BLaER1 treated with 17β-estradiol and CSF1 and Interleukin-3, amounts not matched to agents 10 nM and 100 nM (cell line): ENCODE measurements around the gene ABCC6.
"Not testable (repeated sequence)": the region's sequence is repeated elsewhere in the genome, so short reads cannot be mapped to it uniquely, and the experiment has no call there.

ENCODE experiments used
- H3K27ac ChIP-seq, 11 experiments: shearing (Covaris generic); formaldehyde crosslinking; 2 replicates each; pipeline ENCODE4 v1.8.1; 2022
- H3K27me3 ChIP-seq, 11 experiments: shearing (Covaris generic); formaldehyde crosslinking; 2 replicates each; pipeline ENCODE4 v1.8.1; 2022
- H3K36me3 ChIP-seq, 11 experiments: shearing (Covaris generic); formaldehyde crosslinking; 2 replicates each; pipeline ENCODE4 v1.8.1; 2022
- H3K4me1 ChIP-seq, 10 experiments: shearing (Covaris generic); formaldehyde crosslinking; 2 replicates each; pipeline ENCODE4 v1.8.1; 2022
- H3K4me2 ChIP-seq, 11 experiments: shearing (Covaris generic); formaldehyde crosslinking; 2 replicates each; pipeline ENCODE4 v1.8.1; 2022
- H3K4me3 ChIP-seq, 10 experiments: shearing (Covaris generic); formaldehyde crosslinking; 2 replicates each; pipeline ENCODE4 v1.8.1; 2022
- H3K9ac ChIP-seq, 11 experiments: shearing (Covaris generic); formaldehyde crosslinking; 2 replicates each; pipeline ENCODE4 v1.8.1; 2022
- H3K9me3 ChIP-seq, 11 experiments: shearing (Covaris generic); formaldehyde crosslinking; replicated peaks in 1 of 11; 2 replicates each; pipeline ENCODE4 v1.8.1; 2022
- H4K20me1 ChIP-seq, 11 experiments: shearing (Covaris generic); formaldehyde crosslinking; 2 replicates each; pipeline ENCODE4 v1.8.1; 2022
- Cebpa-rat ChIP-seq, 11 experiments: shearing (Covaris generic); IDR thresholded peaks; 2 replicates each; pipeline ENCODE4 v1.8.1; 2022

Gene ABCC6

GRCh38 chr16:16151315-16151714 is 72.0 kb downstream of the ABCC6 start:
- Histone ChIP-seq H3K9ac (no peak overlapping the region), H3K27ac (no peak overlapping the region), H3K4me3 (no peak overlapping the region), H3K9me3 (peaks cover 0 to 5% (median 3%) of the 10 kb centered on the region in 11 experiments; a peak in 11 of 22 replicates), H3K4me2 (no peak overlapping the region), H3K4me1 (peaks cover 0 to 51% (median 29%) of the 10 kb centered on the region in 10 experiments; a peak in 18 of 20 replicates), H3K36me3 (peaks cover 0 to 8% (median under 1%) of the 10 kb centered on the region in 11 experiments; a peak in 7 of 22 replicates), H4K20me1 (peaks cover 0 to 41% (median 9%) of the 10 kb centered on the region in 11 experiments; a peak in 12 of 22 replicates), H3K27me3 (no peaks in the 10 kb centered on the region)
- no peak for TF ChIP-seq Cebpa-rat (IDR thresholded peaks at IDR 0.05)

GRCh38 chr16:16150878-16151152 is 72.5 kb downstream of the ABCC6 start:
- Histone ChIP-seq H3K4me3 (no peak overlapping the region), H3K27ac (0 out of 22 replicates have a peak overlapping the region, but pooled peaks of 1 of the 11 experiments have one; percentile 11), H3K27me3 (no peaks in the 10 kb centered on the region), H4K20me1 (peaks cover 0 to 46% (median 10%) of the 10 kb centered on the region in 11 experiments; a peak in 12 of 22 replicates), H3K9ac (no peak overlapping the region), H3K4me1 (peaks cover 0 to 56% (median 33%) of the 10 kb centered on the region in 10 experiments; a peak in 18 of 20 replicates), H3K4me2 (no peak overlapping the region), H3K36me3 (peaks cover 0 to 12% (median 5%) of the 10 kb centered on the region in 11 experiments; a peak in 9 of 22 replicates), H3K9me3 (peaks cover 0 to under 1% (median 0%) of the 10 kb centered on the region in 11 experiments; a peak in 2 of 22 replicates)
- no peak for TF ChIP-seq Cebpa-rat (IDR thresholded peaks at IDR 0.05)

- peaks cover 0 to 57% (median 36%) of the 10 kb centered on the region in 10 experiments; a peak in 18 of 20 replicates for H3K4me1 ChIP-seq
- H3K27ac ChIP-seq: peak overlapping the region in 3 of 11 experiments; percentile 9 to 14 (median 11); a peak in 2 of 22 replicates
- H3K9ac ChIP-seq: no peak overlapping the region
Measured at GRCh38 chr16:16150117-16150877, 73.0 kb downstream of the ABCC6 start.

GRCh38 chr16:16149710-16150116 is 73.6 kb downstream of the ABCC6 start:
- Histone ChIP-seq H3K4me3 (no peak overlapping the region), H3K9ac (no peak overlapping the region), H3K4me1 (peaks cover 0 to 61% (median 37%) of the 10 kb centered on the region in 10 experiments; a peak in 18 of 20 replicates), H3K36me3 (peaks cover 9 to 23% (median 14%) of the 10 kb centered on the region in 11 experiments; a peak in 17 of 22 replicates), H3K27ac (peak overlapping the region in 3 of 11 experiments; percentile 9 to 14 (median 11); a peak in 2 of 22 replicates), H3K9me3 (no peaks in the 10 kb centered on the region), H3K27me3 (no peaks in the 10 kb centered on the region), H4K20me1 (peaks cover 0 to 54% (median 10%) of the 10 kb centered on the region in 11 experiments; a peak in 12 of 22 replicates), H3K4me2 (no peak overlapping the region; a peak in 1 of 22 replicates)
- no peak for TF ChIP-seq Cebpa-rat (IDR thresholded peaks at IDR 0.05)

More at GRCh38 chr16:16150117-16150877, 73.0 kb downstream of the ABCC6 start:
- H3K4me3 ChIP-seq: no peak overlapping the region
- no peaks in the 10 kb centered on the region for H3K27me3 ChIP-seq
- no peak for TF ChIP-seq Cebpa-rat (IDR thresholded peaks at IDR 0.05)
- H3K9me3 ChIP-seq: no peaks in the 10 kb centered on the region
- H3K4me2 ChIP-seq: no peak overlapping the region; a peak in 2 of 22 replicates
- peaks cover 0 to 51% (median 10%) of the 10 kb centered on the region in 11 experiments; a peak in 12 of 22 replicates for H4K20me1 ChIP-seq
- H3K36me3 ChIP-seq: peaks cover 3 to 17% (median 11%) of the 10 kb centered on the region in 11 experiments; a peak in 14 of 22 replicates

GRCh38 chr16:16148755-16149154 is 74.5 kb downstream of the ABCC6 start:
- Histone ChIP-seq H3K36me3 (peaks cover 18 to 32% (median 23%) of the 10 kb centered on the region in 11 experiments; a peak in 21 of 22 replicates), H4K20me1 (peaks cover 0 to 54% (median 10%) of the 10 kb centered on the region in 11 experiments; a peak in 12 of 22 replicates), H3K27me3 (no peaks in the 10 kb centered on the region), H3K4me1 (peaks cover 0 to 64% (median 45%) of the 10 kb centered on the region in 10 experiments; a peak in 18 of 20 replicates), H3K27ac (peak overlapping the region in 5 of 11 experiments; percentile 15 to 66 (median 51); a peak in 8 of 22 replicates), H3K9ac (peak overlapping the region in 2 of 11 experiments; percentile 51 to 61; a peak in 2 of 22 replicates), H3K4me3 (no peak overlapping the region), H3K9me3 (no peaks in the 10 kb centered on the region), H3K4me2 (peak overlapping the region in 8 of 11 experiments; percentile 59 to 88 (median 84); a peak in 15 of 22 replicates)
- no peak for TF ChIP-seq Cebpa-rat (IDR thresholded peaks at IDR 0.05)

- peaks cover 0 to 54% (median 10%) of the 10 kb centered on the region in 11 experiments; a peak in 12 of 22 replicates for H4K20me1 ChIP-seq
- peak overlapping the region in 5 of 11 experiments; percentile 44 to 66 (median 59); a peak in 11 of 22 replicates for H3K27ac ChIP-seq
- H3K27me3 ChIP-seq, H3K9me3 ChIP-seq: not testable (repeated sequence)
- peaks cover 21 to 37% (median 27%) of the 10 kb centered on the region in 11 experiments; a peak in 21 of 22 replicates for H3K36me3 ChIP-seq
- H3K4me3 ChIP-seq: peak overlapping the region in 1 of 10 experiments; percentile 24; a peak in 1 of 20 replicates
- H3K4me1 ChIP-seq: peaks cover 4 to 70% (median 51%) of the 10 kb centered on the region in 10 experiments; a peak in 19 of 20 replicates
- H3K9ac ChIP-seq: peak overlapping the region in 6 of 11 experiments; percentile 5 to 61 (median 48); a peak in 9 of 22 replicates
- peak overlapping the region in 9 of 11 experiments; percentile 35 to 88 (median 83); a peak in 18 of 22 replicates for H3K4me2 ChIP-seq
Measured at GRCh38 chr16:16148000-16148599, 75.2 kb downstream of the ABCC6 start.

- Histone ChIP-seq H3K9me3 (no peaks in the 10 kb centered on the region), H4K20me1 (peaks cover 0 to 54% (median 10%) of the 10 kb centered on the region in 11 experiments; a peak in 12 of 22 replicates), H3K4me1 (peaks cover 10 to 77% (median 58%) of the 10 kb centered on the region in 10 experiments), H3K27me3 (no peaks in the 10 kb centered on the region), H3K4me3 (no peak overlapping the region), H3K4me2 (peak overlapping the region in 9 of 11 experiments; percentile 35 to 88 (median 83); a peak in 18 of 22 replicates), H3K36me3 (peaks cover 25 to 44% (median 30%) of the 10 kb centered on the region in 11 experiments; a peak in 21 of 22 replicates), H3K27ac (peak overlapping the region in 5 of 11 experiments; percentile 44 to 66 (median 59); a peak in 11 of 22 replicates), H3K9ac (peak overlapping the region in 6 of 11 experiments; percentile 5 to 61 (median 48); a peak in 9 of 22 replicates)
- TF ChIP-seq Cebpa-rat (IDR thresholded peaks at IDR 0.05): no peak
Measured at GRCh38 chr16:16147316-16147999, 75.8 kb downstream of the ABCC6 start.
